ENCODE data around the gene DLG2.

DLG2 gene

GRCh38 chr11:84686716-84687115 is 940.4 kb downstream of the DLG2 start:
- TF ChIP-seq EZH2phosphoT487 (IDR thresholded peaks at IDR 0.05; ENCODE audit: borderline replicate concordance, low read length) (no peak), CTCF (IDR thresholded peaks at IDR 0.05; ENCODE audit: low read depth, low read length, poor library complexity, severe bottlenecking) (no peak)
- Histone ChIP-seq H3K9me3 (ENCODE audit: control insufficient read depth, insufficient read depth, low read length) (no peaks in the 10 kb centered on the region), H3K36me3 (ENCODE audit: control insufficient read depth, low read length) (no peaks in the 10 kb centered on the region), H3K27ac (ENCODE audit: low read depth, low read length) (no peak overlapping the region), H3F3A (ENCODE audit: control insufficient read depth, insufficient read depth) (no peaks in the 10 kb centered on the region), H3K79me2 (ENCODE audit: control insufficient read depth, low read length) (no peaks in the 10 kb centered on the region), H3K4me3 (ENCODE audit: low read length) (no peak overlapping the region), H3K4me2 (ENCODE audit: low read length) (no peak overlapping the region), H4K20me1 (ENCODE audit: control insufficient read depth, insufficient read depth, low read depth, low read length) (no peaks in the 10 kb centered on the region), H3K4me1 (ENCODE audit: control insufficient read depth, low read length) (no peaks in the 10 kb centered on the region), H3K27me3 (ENCODE audit: control insufficient read depth, low read length) (no peaks in the 10 kb centered on the region), H3K9me2 (replicated peaks; ENCODE audit: control insufficient read depth, low read length) (no peaks in the 10 kb centered on the region)

DNA sequence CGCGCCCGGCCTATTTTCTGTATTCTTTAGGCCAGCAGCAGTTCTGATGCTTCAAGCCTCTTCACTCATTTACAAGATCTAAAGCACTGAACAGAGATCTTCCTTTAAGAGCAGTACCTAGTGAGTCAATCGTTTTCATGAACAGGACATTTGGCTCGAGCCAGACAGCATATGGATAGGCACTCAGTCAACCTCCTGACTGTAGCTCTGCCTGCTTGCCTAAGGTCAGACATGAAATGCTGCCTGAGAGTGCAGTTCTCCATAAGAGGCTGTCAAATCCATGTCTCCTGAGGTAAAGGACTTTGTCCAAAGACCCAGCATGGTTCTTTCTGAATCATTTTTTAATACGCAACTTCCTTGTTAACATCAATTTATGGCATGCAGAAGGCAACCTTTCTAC is 941.2 kb downstream of the DLG2 start:
- no peaks in the 10 kb centered on the region for H3K27me3 ChIP-seq (ENCODE audit: control insufficient read depth, low read length)
- no peak overlapping the region for H3K27ac ChIP-seq (ENCODE audit: low read depth, low read length)
- H3K9me2 ChIP-seq (replicated peaks; ENCODE audit: control insufficient read depth, low read length), result no peaks in the 10 kb centered on the region
- H3K36me3 ChIP-seq (ENCODE audit: control insufficient read depth, low read length), result no peaks in the 10 kb centered on the region
- H3K4me1 ChIP-seq (ENCODE audit: control insufficient read depth, low read length), result no peaks in the 10 kb centered on the region
- no peaks in the 10 kb centered on the region for H4K20me1 ChIP-seq (ENCODE audit: control insufficient read depth, insufficient read depth, low read depth, low read length)
- no peak overlapping the region for H3K4me2 ChIP-seq (ENCODE audit: low read length)
- no peaks in the 10 kb centered on the region for H3K9me3 ChIP-seq (ENCODE audit: control insufficient read depth, insufficient read depth, low read length)
- TF ChIP-seq EZH2phosphoT487 (IDR thresholded peaks at IDR 0.05; ENCODE audit: borderline replicate concordance, low read length) (no peak), CTCF (IDR thresholded peaks at IDR 0.05; ENCODE audit: low read depth, low read length, poor library complexity, severe bottlenecking) (no peak)
- H3K79me2 ChIP-seq (ENCODE audit: control insufficient read depth, low read length), result no peaks in the 10 kb centered on the region
- H3F3A ChIP-seq (ENCODE audit: control insufficient read depth, insufficient read depth), result no peaks in the 10 kb centered on the region
- H3K4me3 ChIP-seq (ENCODE audit: low read length), result no peak overlapping the region

GRCh38 chr11:84685149-84685548 is 942.0 kb downstream of the DLG2 start:
- Histone ChIP-seq H3K4me3 (ENCODE audit: low read length) (no peak overlapping the region), H3F3A (ENCODE audit: control insufficient read depth, insufficient read depth) (no peaks in the 10 kb centered on the region), H3K79me2 (ENCODE audit: control insufficient read depth, low read length) (no peaks in the 10 kb centered on the region), H3K9me3 (ENCODE audit: control insufficient read depth, insufficient read depth, low read length) (no peaks in the 10 kb centered on the region), H3K9me2 (replicated peaks; ENCODE audit: control insufficient read depth, low read length) (no peaks in the 10 kb centered on the region), H3K4me2 (ENCODE audit: low read length) (no peak overlapping the region), H4K20me1 (ENCODE audit: control insufficient read depth, insufficient read depth, low read depth, low read length) (no peaks in the 10 kb centered on the region), H3K27me3 (ENCODE audit: control insufficient read depth, low read length) (no peaks in the 10 kb centered on the region), H3K36me3 (ENCODE audit: control insufficient read depth, low read length) (no peaks in the 10 kb centered on the region), H3K27ac (ENCODE audit: low read depth, low read length) (no peak overlapping the region), H3K4me1 (ENCODE audit: control insufficient read depth, low read length) (no peaks in the 10 kb centered on the region)
- no peak for TF ChIP-seq EZH2phosphoT487 (IDR thresholded peaks at IDR 0.05; ENCODE audit: borderline replicate concordance, low read length)

DNA sequence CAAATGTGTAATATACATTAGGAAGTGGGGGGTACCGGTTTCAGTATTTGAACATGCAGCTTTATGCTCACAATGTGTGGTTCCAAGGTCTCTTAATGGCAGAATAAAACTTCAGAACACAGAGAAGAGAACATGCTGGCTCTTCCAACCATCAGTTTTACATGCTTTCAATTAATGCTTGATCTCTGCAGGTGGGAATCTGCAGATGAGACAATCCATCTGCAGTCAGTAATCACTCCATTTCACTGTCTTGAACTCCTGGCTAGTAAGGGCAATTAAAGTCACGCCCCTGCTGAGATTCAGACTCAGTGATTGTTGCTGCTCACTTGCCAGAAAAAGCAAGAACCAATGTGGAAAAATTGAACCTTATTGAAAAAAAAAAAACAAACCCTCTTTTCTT is 945.7 kb downstream of the DLG2 start:
- Histone ChIP-seq H3K9me3 (ENCODE audit: control insufficient read depth, insufficient read depth, low read length) (no peaks in the 10 kb centered on the region), H3K4me3 (ENCODE audit: low read length) (no peak overlapping the region), H4K20me1 (ENCODE audit: control insufficient read depth, insufficient read depth, low read depth, low read length) (no peaks in the 10 kb centered on the region), H3K4me2 (ENCODE audit: low read length) (no peak overlapping the region), H3K79me2 (ENCODE audit: control insufficient read depth, low read length) (no peaks in the 10 kb centered on the region), H3K4me1 (ENCODE audit: control insufficient read depth, low read length) (no peaks in the 10 kb centered on the region), H3F3A (ENCODE audit: control insufficient read depth, insufficient read depth) (no peaks in the 10 kb centered on the region), H3K9me2 (replicated peaks; ENCODE audit: control insufficient read depth, low read length) (no peaks in the 10 kb centered on the region), H3K27me3 (ENCODE audit: control insufficient read depth, low read length) (no peaks in the 10 kb centered on the region), H3K27ac (ENCODE audit: low read depth, low read length) (no peak overlapping the region), H3K36me3 (ENCODE audit: control insufficient read depth, low read length) (no peaks in the 10 kb centered on the region)
- TF ChIP-seq EZH2phosphoT487 (IDR thresholded peaks at IDR 0.05; ENCODE audit: borderline replicate concordance, low read length) (no peak), CTCF (IDR thresholded peaks at IDR 0.05; ENCODE audit: low read depth, low read length, poor library complexity, severe bottlenecking) (no peak)

All from DOHH2 (cell line).